A549 treated with AZD9567 at 1 μM for 4 hours (cell line): ENCODE data around the gene SCYGR5. TPM values are rescaled to one million over a fixed set of nuclear protein-coding genes. Genes with fewer than 3 reads are reported as not detected.

Experiments
- total RNA-seq: library from RNA; stranded (reverse); fragments of 200-300 nt; extraction: Qiagen RNA extraction; gene quantifications from 5 replicates; pipeline ENCODE4 v1.2.3, GENCODE V29; 2022; ENCODE audit not compliant: insufficient read depth

The SCYGR5 gene, protein sequence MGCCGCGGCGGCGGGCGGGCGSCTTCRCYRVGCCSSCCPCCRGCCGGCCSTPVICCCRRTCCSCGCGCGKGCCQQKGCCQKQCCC
- not detected in 5 replicates for total RNA-seq

DNA sequence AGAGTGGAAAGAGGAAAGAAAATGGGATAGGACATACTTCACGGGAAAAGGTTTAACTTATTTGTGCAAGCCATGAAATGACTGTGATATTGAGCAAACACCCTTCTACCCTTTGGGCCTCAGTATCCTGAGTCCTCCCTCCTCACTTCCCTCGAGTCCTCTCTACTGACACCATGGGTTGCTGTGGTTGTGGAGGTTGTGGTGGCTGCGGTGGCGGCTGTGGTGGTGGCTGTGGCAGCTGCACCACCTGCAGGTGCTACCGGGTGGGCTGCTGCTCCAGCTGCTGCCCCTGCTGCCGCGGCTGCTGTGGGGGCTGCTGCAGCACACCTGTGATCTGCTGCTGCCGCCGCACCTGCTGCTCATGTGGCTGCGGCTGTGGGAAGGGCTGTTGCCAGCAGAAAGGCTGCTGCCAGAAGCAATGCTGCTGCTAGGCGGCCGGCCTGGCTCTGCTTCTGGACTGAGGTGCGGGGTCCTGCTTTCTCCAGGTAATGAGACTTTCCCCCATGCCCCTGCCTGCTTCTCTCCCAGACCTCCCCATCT is at the start of gene SCYGR5:
Gene SCYGR5, plus strand, starts transcription at position 174 of the 540 bp plus-strand sequence. Its CDS starts 0 bp downstream, at position 174.

DNA sequence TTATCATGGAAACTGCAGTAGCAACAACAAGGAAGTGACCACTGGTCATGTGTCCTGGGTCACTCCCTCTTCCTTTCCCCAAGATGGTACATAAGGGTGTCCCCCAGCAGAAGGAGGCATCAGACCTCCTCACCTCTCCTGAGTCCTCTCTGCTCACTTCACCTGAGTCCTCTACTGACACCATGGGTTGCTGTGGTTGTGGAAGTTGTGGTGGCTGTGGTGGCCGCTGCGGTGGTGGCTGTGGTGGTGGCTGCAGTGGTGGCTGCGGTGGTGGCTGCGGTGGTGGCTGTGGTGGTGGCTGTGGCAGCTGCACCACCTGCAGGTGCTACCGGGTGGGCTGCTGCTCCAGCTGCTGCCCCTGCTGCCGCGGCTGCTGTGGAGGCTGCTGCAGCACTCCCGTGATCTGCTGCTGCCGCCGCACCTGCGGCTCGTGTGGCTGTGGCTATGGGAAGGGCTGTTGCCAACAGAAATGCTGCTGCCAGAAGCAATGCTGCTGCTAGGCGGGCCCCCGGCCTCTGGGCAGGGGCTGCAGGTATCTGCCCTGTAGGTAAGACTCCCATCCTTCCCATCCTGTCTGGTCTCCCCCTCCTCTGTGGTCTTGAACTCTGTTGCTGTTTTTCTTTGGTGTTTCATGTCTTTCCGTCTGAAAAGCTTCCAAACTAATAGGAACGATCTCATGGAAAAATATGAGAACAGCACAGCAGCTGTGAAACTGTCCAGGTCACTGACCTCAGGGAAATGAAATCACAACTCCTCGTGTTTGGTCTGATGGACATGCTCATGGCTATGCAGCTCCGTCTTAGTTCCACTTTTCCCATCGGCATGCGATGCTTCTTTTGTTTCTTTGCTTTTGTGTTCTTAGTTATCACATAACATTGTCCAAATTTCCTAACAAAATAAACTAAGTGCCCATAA is 49.0 kb upstream of the SCYGR5 start, which contains the start of gene SCYGR4:
Gene SCYGR4, plus strand, starts transcription at position 183 of the 915 bp plus-strand sequence. Its CDS starts 0 bp downstream, at position 183.

Other genes with a start within 250 kb of the SCYGR5 start
- gene AGFG1, start 194.6 kb upstream of the SCYGR5 start, total RNA-seq, result 111 to 145 TPM (median 116 TPM) in 5 replicates
- gene SCYGR2, start 67.9 kb upstream of the SCYGR5 start, total RNA-seq, result not detected in 5 replicates
- not detected in 5 replicates for gene SCYGR3, start 52.0 kb upstream of the SCYGR5 start, total RNA-seq
- not detected in 5 replicates for gene SCYGR4, start 49.3 kb upstream of the SCYGR5 start, total RNA-seq
- 2.6 to 4.0 TPM (median 2.9 TPM) in 5 replicates for gene SLC19A3, start 51.2 kb downstream of the SCYGR5 start, total RNA-seq
- not detected in 5 replicates for gene SCYGR6, start 58.0 kb downstream of the SCYGR5 start, total RNA-seq
- not detected in 5 replicates for gene SCYGR7, start 61.5 kb downstream of the SCYGR5 start, total RNA-seq
- not detected in 5 replicates for gene SCYGR8, start 79.1 kb downstream of the SCYGR5 start, total RNA-seq
- gene CCL20, start 147.0 kb downstream of the SCYGR5 start, total RNA-seq, result 3.6 to 9.0 TPM (median 6.2 TPM) in 4 of 5 replicates, not detected in the other
- 1.6 to 3.7 TPM (median 1.7 TPM) in 5 replicates for gene DAW1, start 204.8 kb downstream of the SCYGR5 start, total RNA-seq